Stimulated activated naive CD4-positive, alpha-beta T cell treated with Interleukin-2 at 50 U/mL for 16 hours (primary cell): ENCODE data around the gene AKAP13.

Experiments used
- DNase-seq: peaks from one replicate; lab custom pipeline; 2025; lab: John Stamatoyannopoulos, UW

AKAP13 gene

DNA sequence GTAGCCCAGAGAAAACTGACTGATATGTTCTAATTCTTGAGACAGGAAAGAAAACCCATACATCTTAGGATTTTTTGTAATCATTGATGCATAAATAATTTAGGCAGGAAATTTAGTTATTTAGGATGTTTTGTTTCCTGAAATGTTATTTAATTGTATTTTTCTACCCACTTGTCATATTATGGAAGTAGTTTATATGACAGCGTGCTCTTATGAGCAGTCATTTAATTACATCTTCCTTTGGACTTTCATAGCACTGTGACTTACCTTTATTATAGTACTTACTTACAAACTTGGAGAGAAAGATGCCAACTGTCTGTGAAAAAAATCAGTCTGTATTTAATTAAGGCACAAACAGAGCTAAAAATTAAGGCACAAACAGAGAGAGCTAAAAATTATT, 65.0 kb downstream of the AKAP13 start:
- no peak for DNase-seq

- DNase-seq: no peak
These were observed 70.8 kb downstream of the AKAP13 start for GRCh38 chr15:85451099-85451700.

GRCh38 chr15:85452436-85452835, 72.0 kb downstream of the AKAP13 start:
- no peak for DNase-seq

GRCh38 chr15:85453144-85453872, 72.9 kb downstream of the AKAP13 start:
- DNase-seq: no peak

- DNase-seq: no peak
These were observed 74.0 kb downstream of the AKAP13 start for GRCh38 chr15:85454403-85454802.

DNA sequence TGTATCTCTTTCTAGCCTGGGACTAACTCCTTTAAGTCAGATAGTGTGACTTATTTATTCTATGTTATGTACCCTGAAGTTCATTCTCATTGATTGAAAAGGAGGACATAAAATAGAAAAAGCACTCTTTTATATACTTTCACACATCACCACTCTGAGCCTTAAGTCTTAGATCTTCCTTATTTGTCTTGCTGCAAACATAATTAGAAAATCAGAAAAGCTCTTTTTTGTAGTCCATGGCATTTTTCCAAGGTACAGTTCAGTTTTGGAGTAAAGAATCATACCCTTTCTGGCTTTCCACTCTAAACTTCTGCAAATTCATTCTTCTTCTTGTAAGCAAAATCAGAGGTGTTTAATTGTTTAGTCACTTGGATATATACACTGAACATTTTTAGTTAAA, 75.5 kb downstream of the AKAP13 start:
- no peak for DNase-seq

- no peak for DNase-seq
These were observed 76.4 kb downstream of the AKAP13 start for GRCh38 chr15:85456798-85457197.

DNA sequence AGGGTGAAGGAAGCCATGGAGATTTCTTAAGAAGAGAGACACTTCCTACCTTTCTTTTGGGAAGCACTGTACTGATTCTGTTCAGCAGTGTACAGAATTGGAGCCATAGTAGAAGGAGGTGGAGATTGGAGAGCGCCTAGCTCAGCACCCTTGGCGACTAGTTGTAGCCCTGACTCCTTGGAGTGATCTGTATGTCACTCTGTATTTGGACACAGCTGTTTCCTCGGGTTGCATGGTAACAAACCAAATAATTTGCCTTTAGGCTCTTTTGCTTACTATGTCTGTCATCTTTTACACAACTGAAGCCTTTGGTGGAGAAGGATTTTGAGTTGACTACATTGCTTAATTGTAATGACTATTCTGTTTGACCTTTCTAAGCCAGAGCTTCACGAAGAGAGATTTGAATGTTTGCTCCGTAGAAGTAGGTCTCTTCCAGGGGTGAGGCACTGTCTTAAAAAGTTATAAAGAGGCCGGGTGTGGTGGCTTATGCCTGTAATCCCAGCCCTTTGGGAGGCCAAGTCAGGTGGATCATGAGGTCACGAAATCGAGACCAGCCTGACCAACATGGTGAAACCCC, 77.1 kb downstream of the AKAP13 start:
- no peak for DNase-seq

DNA sequence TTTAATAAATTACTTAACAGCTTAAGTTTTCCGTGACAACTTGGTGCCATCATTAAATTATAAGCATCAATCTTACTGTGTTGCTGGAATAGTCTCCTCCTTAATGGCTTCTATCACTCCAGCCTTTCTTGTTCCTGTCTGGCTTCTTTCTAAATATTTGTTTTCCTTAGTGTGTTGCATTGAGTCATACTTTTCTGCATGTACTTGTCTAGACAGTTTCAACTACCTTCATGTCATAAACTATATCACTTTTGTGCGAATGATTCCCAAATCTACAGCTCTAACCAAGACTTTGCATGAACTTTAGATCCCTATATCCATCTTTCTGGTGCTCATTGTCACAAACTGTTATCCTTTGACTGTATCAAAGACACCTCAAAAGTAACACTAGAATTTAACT, 78.4 kb downstream of the AKAP13 start:
- no peak for DNase-seq

- no peak for DNase-seq
These were observed 81.6 kb downstream of the AKAP13 start for GRCh38 chr15:85462029-85462428.

- DNase-seq: no peak
These were observed 83.0 kb downstream of the AKAP13 start for GRCh38 chr15:85463276-85463892.

DNA sequence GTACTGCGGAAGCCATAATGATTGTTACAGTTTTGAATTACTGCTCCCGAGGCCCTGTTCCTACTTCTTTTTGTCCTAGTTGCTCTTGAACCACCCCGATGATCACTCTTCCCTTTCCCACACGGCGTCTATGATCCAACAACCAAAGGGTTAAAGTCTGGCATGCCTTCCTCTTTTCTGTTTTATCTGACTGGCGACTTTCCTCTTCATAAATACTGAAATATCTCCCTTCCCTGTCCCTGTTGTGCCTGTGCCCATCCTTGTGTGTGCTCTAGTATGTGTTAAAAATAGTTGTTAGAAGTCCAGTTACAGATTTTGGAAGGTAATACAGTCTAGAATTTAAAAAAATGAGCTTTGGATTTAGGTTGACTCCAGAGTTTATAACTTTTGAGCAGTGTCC, 83.6 kb downstream of the AKAP13 start:
- DNase-seq: no peak

- no peak for DNase-seq
These were observed 84.1 kb downstream of the AKAP13 start for GRCh38 chr15:85464471-85464870.

GRCh38 chr15:85470563-85471271, 90.3 kb downstream of the AKAP13 start:
- no peak for DNase-seq

DNA sequence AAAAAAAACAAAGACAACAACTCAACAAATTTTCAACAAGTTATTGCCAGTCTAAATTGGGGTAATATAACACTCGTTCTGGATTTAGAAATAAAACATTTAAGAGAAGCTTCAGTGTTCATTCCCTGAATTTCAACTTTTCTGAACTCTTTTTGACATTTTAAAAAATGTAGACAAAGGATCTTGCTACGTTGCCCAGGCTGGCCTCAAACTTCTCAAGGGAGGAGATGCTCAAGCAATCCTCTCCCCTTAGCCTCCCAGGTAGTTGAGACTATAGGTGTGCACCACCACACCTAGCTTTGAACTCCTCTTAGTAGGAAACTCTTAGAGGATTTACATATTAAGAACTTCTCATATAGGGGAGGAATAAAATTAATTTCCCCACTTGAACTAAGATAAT, 91.9 kb downstream of the AKAP13 start:
- no peak for DNase-seq

DNA sequence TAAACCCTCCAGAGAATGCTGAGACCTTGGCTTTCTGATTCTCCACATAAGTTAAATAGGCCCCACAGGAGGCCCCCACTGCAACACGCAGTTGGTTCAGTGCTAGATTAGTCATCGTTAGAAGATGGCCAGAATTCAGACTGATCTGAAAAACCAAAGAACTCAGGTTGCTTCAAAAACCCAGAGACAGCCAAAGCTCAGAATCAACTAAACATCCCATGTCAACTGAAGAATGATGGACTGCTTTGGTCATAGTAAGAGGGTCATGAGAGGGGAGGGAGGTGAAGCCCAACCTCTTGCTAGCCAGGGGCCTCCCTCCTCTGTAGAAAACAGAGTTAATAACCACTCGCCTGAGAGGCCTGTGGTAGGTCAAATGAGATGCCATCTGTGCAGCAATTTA, 93.1 kb downstream of the AKAP13 start:
- DNase-seq: no peak

GRCh38 chr15:85474700-85475316, 94.4 kb downstream of the AKAP13 start:
- no peak for DNase-seq

GRCh38 chr15:85475317-85475701, 94.9 kb downstream of the AKAP13 start:
- no peak for DNase-seq

DNA sequence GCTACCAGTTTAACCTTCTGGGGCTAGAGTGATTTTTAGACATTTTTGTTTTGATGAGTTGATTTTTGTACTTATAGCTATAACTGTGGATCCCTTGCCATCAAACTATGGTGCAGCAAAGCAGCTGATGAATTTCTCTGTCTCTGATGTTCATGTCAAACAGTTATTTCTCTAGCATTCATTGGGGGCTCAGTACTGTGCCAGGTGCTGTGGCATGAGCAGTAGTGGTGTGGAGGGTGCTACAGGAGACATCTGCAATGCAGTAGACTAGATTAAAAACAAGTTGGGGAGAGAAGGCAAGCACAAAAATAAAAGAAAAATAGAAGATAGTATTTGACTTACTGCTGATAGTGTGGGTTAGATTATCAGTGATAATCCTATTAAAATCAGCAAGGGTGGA, 95.3 kb downstream of the AKAP13 start:
- no peak for DNase-seq

- DNase-seq: no peak
These were observed 96.7 kb downstream of the AKAP13 start for GRCh38 chr15:85477061-85477460.

DNA sequence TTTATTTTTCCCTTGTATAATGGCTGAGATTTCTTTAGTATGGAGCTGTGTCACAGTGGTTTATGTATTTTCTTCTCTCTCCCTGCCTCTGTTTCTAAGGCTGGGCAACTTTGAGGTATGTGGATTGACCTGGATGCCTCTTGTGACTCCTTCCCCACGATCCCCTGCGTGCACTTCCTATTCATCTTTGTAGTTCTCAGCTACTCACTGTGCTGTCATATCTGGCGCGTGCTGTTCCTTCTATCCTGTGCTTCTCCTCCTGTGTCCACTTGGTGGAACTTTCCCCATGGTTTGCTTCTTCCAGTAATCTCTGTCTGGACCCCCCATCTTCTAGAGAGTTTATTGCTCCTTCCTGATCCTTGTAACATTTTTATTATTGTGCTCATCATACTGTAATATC, 97.3 kb downstream of the AKAP13 start:
- no peak for DNase-seq

DNA sequence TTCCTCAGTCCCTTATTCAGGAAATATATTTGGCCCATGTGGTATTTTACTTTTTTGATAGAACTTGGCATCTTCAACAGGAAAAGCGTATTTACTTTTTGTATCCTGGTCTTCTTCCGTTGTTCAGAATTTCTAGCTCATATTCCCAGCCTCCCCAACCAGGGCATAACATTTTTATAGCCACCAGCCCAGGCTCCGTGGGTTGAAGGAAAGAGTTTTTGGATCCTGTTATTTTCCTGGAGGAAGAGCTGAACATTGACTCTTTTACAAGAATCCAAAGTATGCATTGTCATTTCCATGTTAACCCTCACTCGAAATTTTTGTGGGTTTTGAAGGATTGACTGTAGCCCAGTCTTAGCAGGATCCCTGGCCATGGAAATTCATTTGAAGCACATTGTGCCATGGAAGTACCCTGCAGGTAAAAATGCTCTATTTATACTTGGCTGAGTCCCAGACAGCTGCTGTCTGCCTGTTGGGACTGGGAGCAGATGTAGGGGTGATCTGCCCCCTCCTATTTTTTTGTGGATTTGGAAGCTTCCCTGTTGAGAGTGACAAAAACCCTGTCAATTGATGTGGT, 98.8 kb downstream of the AKAP13 start:
- DNase-seq: no peak
